ENCODE measurements around the gene WASF2. TPM values are rescaled to one million over a fixed set of nuclear protein-coding genes. Genes with fewer than 3 reads are reported as not detected.

Gene WASF2
- total RNA-seq, 2 donors from 2014 or later = 42.0 to 63.6 TPM

- TF ChIP-seq POLR2AphosphoS5 (IDR thresholded peaks at IDR 0.05) (peak; percentile 46), CTCF (IDR thresholded peaks at IDR 0.05) (no peak)
- H3K9me3 ChIP-seq = no peaks in the 10 kb centered on the region
- WGBS = 49% methylated on average over 11 of the region's 11 CpGs
- intact Hi-C loops (cut with DNase I) = loop anchor here (10.0 kb wide), 1 partner anchor 275 kb away; no protein-coding TSS in a partner anchor
- H3K27me3 ChIP-seq (replicated peaks; ENCODE audit: insufficient read depth) = no peaks in the 10 kb centered on the region
- peak; percentile 52 for DNase-seq (ENCODE audit: low spot score)
- peaks cover 4% of the 10 kb centered on the region for H3K4me1 ChIP-seq (replicated peaks)
- H3K27ac ChIP-seq = peak overlapping the region; percentile 4 to 48
- H3K4me3 ChIP-seq = no peak overlapping the region
- no peaks in the 10 kb centered on the region for H3K36me3 ChIP-seq
These were observed 110.3 kb downstream of the WASF2 start for GRCh38 chr1:27379564-27380122.

- peak; percentile 47 for DNase-seq (ENCODE audit: low spot score)
- Histone ChIP-seq H3K4me1 (replicated peaks) (peaks cover 2% of the 10 kb centered on the region), H3K4me3 (no peak overlapping the region), H3K27ac (peak overlapping the region in 1 of 2 donors; percentile 48), H3K9me3 (no peaks in the 10 kb centered on the region), H3K36me3 (no peaks in the 10 kb centered on the region), H3K27me3 (replicated peaks; ENCODE audit: insufficient read depth) (no peaks in the 10 kb centered on the region)
- intact Hi-C loops (cut with DNase I) = no loop called here
- TF ChIP-seq POLR2AphosphoS5 (IDR thresholded peaks at IDR 0.05) (peak; percentile 29), CTCF (IDR thresholded peaks at IDR 0.05) (no peak), POLR2A (IDR thresholded peaks at IDR 0.05) (no peak)
- 55% methylated on average over 12 of the region's 12 CpGs for WGBS
These were observed 112.0 kb downstream of the WASF2 start for GRCh38 chr1:27377760-27378495.

GRCh38 chr1:27374362-27375086, 115.4 kb downstream of the WASF2 start, which contains the start of gene FCN3:
Gene FCN3, minus strand, starts transcription at chr1:27374824. Its CDS starts 6 bp downstream, at chr1:27374818.
- no peaks in the 10 kb centered on the region for H3K27me3 ChIP-seq (replicated peaks; ENCODE audit: insufficient read depth)
- no peaks in the 10 kb centered on the region for H3K36me3 ChIP-seq
- H3K4me1 ChIP-seq (replicated peaks) = no peaks in the 10 kb centered on the region
- intact Hi-C loops (cut with DNase I) = no loop called here
- H3K4me3 ChIP-seq = no peak within 1 kb of the TSS
- TF ChIP-seq CTCF (IDR thresholded peaks at IDR 0.05) (no peak), POLR2AphosphoS5 (IDR thresholded peaks at IDR 0.05) (no peak), POLR2A (IDR thresholded peaks at IDR 0.05) (no peak)
- no peaks in the 10 kb centered on the region for H3K9me3 ChIP-seq
- no peak for DNase-seq (ENCODE audit: low spot score)
- WGBS = 87% methylated on average over 4 of the region's 4 CpGs
- H3K27ac ChIP-seq = no peak within 1 kb of the TSS

GRCh38 chr1:27372808-27373690, 116.9 kb downstream of the WASF2 start:
- intact Hi-C loops (cut with DNase I) = no loop called here
- Histone ChIP-seq H3K27ac (no peak overlapping the region), H3K27me3 (replicated peaks; ENCODE audit: insufficient read depth) (no peaks in the 10 kb centered on the region), H3K9me3 (no peaks in the 10 kb centered on the region), H3K4me1 (replicated peaks) (no peaks in the 10 kb centered on the region), H3K36me3 (no peaks in the 10 kb centered on the region), H3K4me3 (no peak overlapping the region)
- WGBS = 76% methylated on average over 9 of the region's 11 CpGs
- TF ChIP-seq POLR2AphosphoS5 (IDR thresholded peaks at IDR 0.05) (no peak), CTCF (IDR thresholded peaks at IDR 0.05) (no peak), POLR2A (IDR thresholded peaks at IDR 0.05) (no peak)
- DNase-seq (ENCODE audit: low spot score) = no peak
